Measurements from ENCODE around the gene DAO. TPM values are rescaled to one million over a fixed set of nuclear protein-coding genes. Genes with fewer than 3 reads are reported as not detected.

The DAO gene
- total RNA-seq, 1 experiment from 2014 or later: not detected

GRCh38 chr12:108916336-108916735, 36.4 kb downstream of the DAO start:
- no TSS peak for BruUV-seq (replicated peaks)
- no peak overlapping the region for H3K4me2 ChIP-seq
- TF ChIP-seq EZH2 (IDR thresholded peaks at IDR 0.05; ENCODE audit: low read depth) (no peak), CTCF (conservative IDR thresholded peaks at IDR 0.05) (no peak)
- no peaks in the 10 kb centered on the region for H3K79me2 ChIP-seq (ENCODE audit: low read depth)
- H3K4me3 ChIP-seq: no peak overlapping the region
- H3K9me3 ChIP-seq (ENCODE audit: insufficient read depth, low read depth): no peaks in the 10 kb centered on the region
- POLR2A ChIA-PET (ENCODE audit: unreplicated experiment): no interaction called here
- H3K36me3 ChIP-seq (ENCODE audit: low read depth): no peaks in the 10 kb centered on the region
- no peaks in the 10 kb centered on the region for H4K20me1 ChIP-seq (ENCODE audit: insufficient read depth)
- no peaks in the 10 kb centered on the region for H3K9me2 ChIP-seq (ENCODE audit: insufficient read depth)
- no peak for DNase-seq
- H2AFZ ChIP-seq: no peak overlapping the region
- intact Hi-C loops (cut with micrococcal nuclease; ENCODE audit: unreplicated experiment): no loop called here
- H3K27ac ChIP-seq: no peak overlapping the region
- no peaks in the 10 kb centered on the region; the same call in 1 of the 2 replicates for H3K27me3 ChIP-seq (ENCODE audit: insufficient read depth, low read depth)
- no peaks in the 10 kb centered on the region for H3F3A ChIP-seq (ENCODE audit: insufficient read depth, low read depth)
- CTCF ChIA-PET: no interaction called here
- H3K4me1 ChIP-seq (replicated peaks; ENCODE audit: insufficient read depth): peaks cover 13% of the 10 kb centered on the region

DNA sequence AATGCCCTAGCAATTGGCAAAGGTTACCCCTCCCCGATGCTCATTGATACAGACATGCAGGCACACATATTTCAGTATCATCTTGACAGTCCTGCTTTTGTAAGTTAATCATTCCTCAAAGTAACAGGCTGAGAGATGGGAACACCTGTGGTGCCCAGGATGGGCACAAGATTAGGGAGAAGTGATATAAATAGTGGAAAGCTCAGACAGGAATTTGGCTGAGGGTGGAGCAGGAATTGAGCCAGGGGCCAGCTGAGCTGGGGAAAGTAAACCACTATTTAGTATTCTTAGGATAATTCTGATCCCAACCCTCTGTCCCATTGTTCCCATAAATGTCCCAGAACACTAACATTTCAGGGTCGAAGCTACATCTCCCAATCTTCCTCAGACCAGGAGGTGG, 38.3 kb downstream of the DAO start:
- H4K20me1 ChIP-seq (ENCODE audit: insufficient read depth): no peaks in the 10 kb centered on the region
- H3K9me2 ChIP-seq (ENCODE audit: insufficient read depth): no peaks in the 10 kb centered on the region
- TF ChIP-seq EZH2 (IDR thresholded peaks at IDR 0.05; ENCODE audit: low read depth) (no peak), CTCF (conservative IDR thresholded peaks at IDR 0.05) (no peak)
- no peaks in the 10 kb centered on the region; the same call in 1 of the 2 replicates for H3K27me3 ChIP-seq (ENCODE audit: insufficient read depth, low read depth)
- H3K36me3 ChIP-seq (ENCODE audit: low read depth): no peaks in the 10 kb centered on the region
- BruUV-seq (replicated peaks): no TSS peak
- H3F3A ChIP-seq (ENCODE audit: insufficient read depth, low read depth): no peaks in the 10 kb centered on the region
- H3K27ac ChIP-seq: no peak overlapping the region
- POLR2A ChIA-PET (ENCODE audit: unreplicated experiment): no interaction called here
- CTCF ChIA-PET: no interaction called here
- H3K9me3 ChIP-seq (ENCODE audit: insufficient read depth, low read depth): no peaks in the 10 kb centered on the region
- H3K4me2 ChIP-seq: no peak overlapping the region
- no peak overlapping the region for H2AFZ ChIP-seq
- H3K4me1 ChIP-seq (replicated peaks; ENCODE audit: insufficient read depth): no peaks in the 10 kb centered on the region
- H3K4me3 ChIP-seq: no peak overlapping the region
- no peak for DNase-seq
- intact Hi-C loops (cut with micrococcal nuclease; ENCODE audit: unreplicated experiment): no loop called here
- no peaks in the 10 kb centered on the region for H3K79me2 ChIP-seq (ENCODE audit: low read depth)

DNA sequence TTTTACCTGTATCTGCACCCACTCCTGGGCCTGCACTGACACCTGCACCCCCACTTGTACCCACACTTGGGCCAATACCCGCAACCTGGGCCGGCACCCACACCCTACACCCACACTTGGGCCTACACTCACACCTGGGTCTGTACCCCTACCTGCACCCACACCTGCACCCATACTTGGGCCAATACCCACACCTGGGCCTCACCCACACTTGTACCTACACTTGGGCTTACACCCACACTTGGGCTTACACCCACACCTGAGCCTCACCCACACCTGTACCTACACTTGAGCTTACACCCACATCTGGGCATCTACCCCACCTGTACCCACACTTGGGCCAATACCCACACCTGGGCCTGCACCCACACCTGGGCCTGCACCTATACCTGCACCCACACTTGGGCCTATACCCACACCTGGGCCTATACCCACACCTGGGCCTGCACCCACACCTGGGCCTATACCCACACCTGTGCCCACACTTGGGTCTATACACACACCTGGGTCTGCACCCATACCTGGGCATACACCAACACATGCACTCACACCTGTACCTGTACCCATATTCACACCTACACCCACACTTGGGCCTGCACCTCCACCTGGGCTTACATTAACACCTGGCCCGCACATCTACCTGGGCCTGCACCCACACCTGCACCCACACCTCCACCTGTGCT, 39.2 kb downstream of the DAO start:
- Histone ChIP-seq H3K9me2 (ENCODE audit: insufficient read depth) (no peaks in the 10 kb centered on the region), H3K27ac (no peak overlapping the region), H3K79me2 (ENCODE audit: low read depth) (no peaks in the 10 kb centered on the region), H3K9me3 (ENCODE audit: insufficient read depth, low read depth) (no peaks in the 10 kb centered on the region), H3K27me3 (ENCODE audit: insufficient read depth, low read depth) (peaks cover 5% of the 10 kb centered on the region; the same call in 1 of the 2 replicates), H3K4me2 (no peak overlapping the region), H3K4me1 (replicated peaks; ENCODE audit: insufficient read depth) (no peaks in the 10 kb centered on the region), H2AFZ (no peak overlapping the region), H3K36me3 (ENCODE audit: low read depth) (no peaks in the 10 kb centered on the region), H3K4me3 (no peak overlapping the region), H3F3A (ENCODE audit: insufficient read depth, low read depth) (no peaks in the 10 kb centered on the region), H4K20me1 (ENCODE audit: insufficient read depth) (no peaks in the 10 kb centered on the region)
- no peak for TF ChIP-seq CTCF (conservative IDR thresholded peaks at IDR 0.05)
- TF ChIP-seq EZH2 (IDR thresholded peaks at IDR 0.05; ENCODE audit: low read depth): no peak
- BruUV-seq (replicated peaks): no TSS peak
- DNase-seq: no peak
- intact Hi-C loops (cut with micrococcal nuclease; ENCODE audit: unreplicated experiment): no loop called here
- POLR2A ChIA-PET (ENCODE audit: unreplicated experiment): no interaction called here
- CTCF ChIA-PET: no interaction called here

Measured in PC-9 (cell line).